GM21526 (cell line): ENCODE measurements around the gene RFNG.
A peak's percentile ranks its signal among the peaks of the same experiment; 100 is the strongest.

Experiments
- ATAC-seq: cut with Tn5 transposase; IDR thresholded peaks from one replicate; pipeline ENCODE4 v1.9.1; 2021; ENCODE audit warnings: moderate library complexity; ENCODE audit not compliant: unreplicated experiment, low FRiP score

RFNG gene

DNA sequence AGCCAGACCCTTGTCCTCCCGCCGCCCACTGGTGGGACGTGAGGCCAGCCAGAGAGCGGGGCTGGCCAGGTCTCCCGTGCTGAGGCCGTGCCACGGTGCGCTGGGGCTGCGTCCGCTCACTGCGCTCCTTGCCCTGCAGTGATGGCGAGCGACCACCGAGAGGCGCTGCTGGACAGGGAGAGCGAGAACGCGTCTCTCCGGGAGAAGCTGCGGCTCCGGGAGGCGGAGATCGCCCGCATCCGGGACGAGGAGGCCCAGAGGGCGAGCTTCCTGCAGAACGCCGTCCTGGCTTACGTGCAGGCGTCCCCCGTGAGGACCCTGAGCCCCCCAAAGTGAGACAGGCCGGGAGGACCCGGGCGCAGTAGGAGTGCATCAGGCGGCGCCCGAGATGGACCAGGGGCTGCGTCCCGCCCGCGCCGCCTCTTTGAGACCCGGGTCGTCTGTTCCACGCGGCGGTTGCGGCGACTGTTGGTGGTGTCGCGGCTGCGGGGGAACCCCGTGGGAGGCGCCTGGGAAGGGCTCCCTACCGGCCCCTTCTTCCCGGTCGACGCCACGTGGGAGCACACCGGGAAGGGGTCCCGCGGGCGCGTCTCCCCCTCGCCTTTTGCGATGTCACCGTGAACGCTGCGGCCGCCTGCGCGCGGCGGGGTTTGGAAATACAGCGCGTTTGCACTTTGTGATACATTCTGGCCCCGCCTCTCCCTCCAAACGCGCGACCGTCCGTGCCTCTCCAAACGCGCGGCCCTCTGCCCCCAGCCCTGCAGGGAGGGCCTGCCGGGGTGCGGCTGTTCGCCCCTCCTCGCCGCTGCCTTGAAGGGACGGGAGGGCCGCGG, 20.9 kb downstream of the RFNG start:
- ATAC-seq: no peak

DNA sequence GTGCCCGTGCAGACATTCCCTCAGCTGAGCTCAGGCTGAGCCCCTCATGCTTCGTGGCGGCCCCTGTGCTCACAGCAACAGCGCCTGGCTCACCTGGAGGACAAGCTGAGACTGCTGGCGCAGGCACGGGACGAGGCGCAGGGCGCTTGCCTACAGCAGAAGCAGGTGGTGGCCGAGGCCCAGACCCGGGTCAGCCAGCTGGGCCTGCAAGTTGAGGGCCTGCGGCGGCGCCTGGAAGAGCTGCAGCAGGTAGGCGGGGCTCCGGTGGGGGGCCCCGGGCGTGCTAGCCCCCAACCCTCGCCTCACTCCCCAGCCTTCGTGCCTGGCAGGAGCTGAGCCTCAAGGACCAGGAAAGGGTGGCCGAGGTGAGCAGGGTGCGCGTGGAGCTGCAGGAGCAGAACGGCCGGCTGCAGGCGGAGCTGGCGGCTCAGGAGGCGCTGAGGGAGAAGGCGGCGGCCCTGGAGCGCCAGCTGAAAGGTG, 21.6 kb downstream of the RFNG start:
- ATAC-seq: no peak

DNA sequence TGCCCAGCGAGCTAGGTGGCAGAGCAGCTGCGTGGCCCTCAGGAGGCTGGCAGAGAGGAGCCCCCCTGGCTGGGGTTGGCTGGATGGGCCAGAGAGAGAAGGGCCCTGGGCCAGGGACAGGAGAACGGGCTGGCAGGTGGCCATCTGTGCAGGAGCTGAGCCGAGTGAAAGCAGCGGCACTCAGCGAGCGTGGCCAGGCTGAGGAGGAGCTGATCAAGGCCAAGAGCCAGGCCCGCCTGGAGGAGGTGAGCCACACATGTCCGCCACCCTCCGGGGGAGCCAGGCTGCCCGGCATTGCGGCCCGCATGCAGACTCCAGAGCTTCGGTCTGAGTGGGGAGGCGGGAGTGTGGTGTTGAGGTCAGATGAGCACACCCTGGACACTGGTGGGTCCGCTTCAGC, 22.2 kb downstream of the RFNG start:
- ATAC-seq: no peak

DNA sequence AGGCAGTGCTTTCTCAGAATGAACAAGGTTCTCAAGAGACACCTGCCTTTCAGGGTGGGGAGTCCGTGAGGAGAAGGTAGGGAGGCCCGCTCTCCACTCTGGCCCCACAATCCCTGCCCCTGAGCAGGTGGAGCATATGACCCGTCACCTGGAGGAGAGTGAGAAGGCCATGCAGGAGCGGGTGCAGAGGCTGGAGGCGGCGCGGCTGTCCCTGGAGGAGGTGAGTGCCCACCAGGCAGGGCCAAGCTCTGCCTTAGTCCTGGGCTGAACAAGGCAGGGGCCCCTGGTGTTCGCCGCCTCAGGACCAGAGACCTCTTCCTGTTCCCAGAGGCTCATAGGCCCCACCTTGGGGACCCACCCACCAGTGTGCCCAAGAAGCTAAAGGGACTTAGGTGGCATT, 22.6 kb downstream of the RFNG start:
- ATAC-seq: no peak

DNA sequence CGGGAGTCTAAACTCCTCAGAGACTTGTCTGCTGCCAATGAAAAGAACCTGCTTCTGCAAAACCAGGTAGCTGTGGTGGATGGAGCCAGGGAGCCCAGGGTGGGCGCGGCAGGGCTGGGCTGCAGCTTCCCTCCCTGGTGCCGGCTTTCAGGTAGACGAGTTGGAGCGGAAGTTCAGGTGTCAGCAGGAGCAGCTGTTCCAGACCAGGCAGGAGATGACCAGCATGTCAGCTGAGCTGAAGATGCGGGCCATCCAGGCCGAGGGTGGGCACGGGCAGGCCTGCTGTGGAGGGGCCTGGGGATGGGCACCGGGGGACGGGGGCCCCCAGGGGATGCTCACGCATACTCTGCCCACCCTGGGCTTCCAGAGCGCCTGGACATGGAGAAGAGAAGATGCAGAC, 23.4 kb downstream of the RFNG start:
- no peak for ATAC-seq

DNA sequence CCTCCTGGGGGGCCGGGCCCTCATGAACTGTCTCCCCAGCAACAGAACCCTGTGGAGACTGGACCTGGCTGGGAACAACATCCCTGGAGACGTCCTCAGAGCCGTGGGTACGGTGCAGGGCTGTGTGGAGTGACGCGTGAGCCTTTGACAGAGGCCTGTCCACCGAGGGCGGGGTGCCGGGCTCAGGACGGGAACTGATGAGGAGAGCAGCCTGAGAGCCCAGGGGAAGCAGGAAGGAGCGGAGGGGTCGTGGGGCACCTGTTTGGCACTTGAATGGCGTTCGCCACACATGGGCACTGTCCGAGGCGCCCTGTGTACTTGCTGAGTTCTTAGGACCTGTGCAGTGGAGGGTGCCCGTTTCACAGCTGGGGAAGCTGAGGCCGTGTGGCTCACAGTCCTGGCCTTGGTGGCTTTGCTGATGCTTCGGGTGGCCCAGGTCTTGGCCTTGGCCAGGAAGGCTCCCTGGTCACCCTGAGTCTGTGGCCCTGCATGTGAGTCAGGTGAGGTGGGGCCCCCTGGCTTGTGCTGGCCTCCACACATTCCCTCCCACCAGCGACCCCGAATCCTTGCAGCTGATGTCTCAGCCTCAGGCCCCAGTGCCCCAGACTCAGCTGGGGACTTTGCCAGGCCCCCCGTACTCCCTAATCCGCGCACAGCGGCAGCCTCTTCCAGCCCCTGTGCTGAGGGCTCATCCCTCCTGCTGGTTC, 26.1 kb downstream of the RFNG start:
- ATAC-seq: no peak

DNA sequence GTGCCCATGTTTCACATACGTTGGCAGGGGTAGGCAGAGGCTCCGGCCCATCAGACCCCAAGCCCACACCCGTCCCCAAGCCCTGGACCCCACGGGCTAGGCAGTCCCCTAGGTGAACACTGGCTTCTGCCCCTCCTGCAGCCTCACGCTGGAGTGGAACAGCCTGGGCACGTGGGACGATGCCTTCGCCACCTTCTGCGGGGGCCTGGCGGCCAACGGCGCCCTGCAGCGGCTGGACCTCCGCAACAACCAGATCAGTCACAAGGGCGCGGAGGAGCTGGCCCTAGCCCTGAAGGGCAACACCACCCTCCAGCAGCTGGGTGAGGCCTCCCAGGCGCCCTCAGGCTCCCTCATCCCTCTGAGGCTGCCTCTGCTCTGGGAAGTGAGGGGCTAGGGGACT, 26.8 kb downstream of the RFNG start:
- ATAC-seq: no peak

DNA sequence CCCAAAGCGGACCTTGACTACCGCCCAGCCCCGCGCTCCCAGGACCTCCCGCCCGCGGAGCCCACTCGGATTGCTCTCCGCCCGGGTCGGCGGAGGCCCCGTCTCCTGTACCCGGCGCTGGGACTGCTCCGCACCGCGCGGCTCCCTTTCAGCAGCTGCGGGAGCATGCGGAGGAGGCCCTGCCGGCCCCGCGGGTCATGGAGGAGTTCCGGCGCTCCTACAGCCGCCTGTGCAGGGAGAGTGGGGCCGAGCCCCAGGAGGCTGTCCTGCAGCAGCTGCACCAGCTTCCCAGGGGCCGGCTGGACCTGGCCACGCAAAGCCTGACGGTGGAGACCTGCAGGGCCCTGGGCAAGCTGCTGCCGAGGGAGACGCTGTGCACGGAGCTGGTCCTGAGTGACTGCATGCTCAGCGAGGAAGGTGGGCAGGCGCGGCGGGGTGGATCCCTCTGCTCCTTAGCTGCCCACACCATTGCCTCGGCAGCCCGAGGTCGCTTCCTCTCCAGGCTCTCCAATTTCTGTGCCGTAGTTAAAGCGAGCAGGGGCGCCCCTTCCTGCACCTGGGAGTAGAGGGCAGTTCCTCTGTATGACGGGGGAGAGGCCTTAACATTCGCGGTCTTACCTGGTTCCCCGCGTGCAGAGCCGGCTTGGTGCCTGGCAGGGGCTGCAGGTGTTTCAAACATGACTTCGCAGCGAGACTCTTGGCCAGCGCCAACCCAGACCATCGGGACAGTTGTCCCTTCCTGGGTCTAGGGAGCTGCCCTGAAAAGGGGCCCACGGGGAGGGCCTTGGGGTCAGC, 28.0 kb downstream of the RFNG start:
- ATAC-seq: no peak

DNA sequence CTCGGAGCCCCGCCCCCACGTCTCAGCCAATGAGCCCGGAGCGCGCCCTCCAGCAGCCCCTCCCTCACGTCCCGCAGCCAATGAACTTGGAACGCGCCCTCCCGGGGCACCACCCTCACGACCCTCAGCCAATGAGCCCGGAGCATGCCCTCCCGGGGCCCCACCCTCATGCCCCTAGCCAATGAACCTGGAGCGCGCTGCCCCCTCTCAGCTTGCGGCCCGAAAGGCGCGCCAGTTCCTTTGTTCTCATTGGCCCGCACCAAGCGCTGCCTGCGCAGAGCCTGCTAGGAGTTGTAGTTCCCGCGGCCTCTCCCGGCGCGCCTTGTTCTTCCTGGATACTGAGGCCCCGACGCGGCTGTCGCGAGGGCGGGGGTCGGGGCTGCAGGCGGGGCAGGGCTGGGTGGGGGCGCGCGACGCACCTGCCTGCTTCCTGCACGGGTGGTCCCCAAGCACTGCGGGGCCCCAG, 28.6 kb downstream of the RFNG start, which contains the start of gene LRRC45:
LRRC45 (plus strand) TSS at position 325 of the 466 bp plus-strand sequence. CDS start 339 bp downstream, outside the sequence.
- ATAC-seq: peak; percentile 75

DNA sequence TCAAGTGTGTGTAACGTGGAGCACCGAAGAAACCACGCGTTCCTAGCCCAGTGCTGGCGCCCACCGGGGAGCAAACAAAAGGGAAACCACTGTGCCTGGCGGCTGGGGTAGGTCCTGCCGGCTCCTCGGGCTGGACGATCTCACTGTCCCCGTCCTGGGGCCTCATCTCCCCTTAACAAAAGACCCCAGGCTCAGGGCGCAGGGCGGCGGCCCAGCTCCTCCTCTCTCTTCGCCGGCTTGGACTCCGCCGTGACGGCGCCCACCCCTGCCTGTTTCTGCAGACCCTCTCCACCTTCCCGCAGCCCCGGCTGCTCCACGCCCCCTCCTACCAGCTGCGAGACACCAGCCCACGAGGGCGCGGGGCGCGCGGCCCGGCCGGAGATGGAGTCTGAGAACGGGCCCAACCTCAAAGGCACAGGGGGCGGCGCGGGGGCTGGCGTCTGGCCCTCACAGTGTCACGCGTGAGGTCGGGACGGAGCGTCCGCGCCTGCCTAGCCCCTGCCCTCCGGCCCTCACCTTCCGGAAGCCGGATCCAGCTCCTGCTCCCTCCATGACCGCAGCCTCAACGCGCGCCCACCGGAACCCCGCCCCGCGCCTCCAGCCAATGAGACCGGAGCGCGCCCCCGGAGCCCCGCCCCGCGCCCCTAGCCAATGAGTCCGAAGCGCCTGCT, 29.2 kb downstream of the RFNG start, which contains the start of gene CENPX:
CENPX (minus strand) TSS at position 569 of the 671 bp plus-strand sequence; CDS start at position 552, 17 bp downstream.
- ATAC-seq: peak; percentile 9

DNA sequence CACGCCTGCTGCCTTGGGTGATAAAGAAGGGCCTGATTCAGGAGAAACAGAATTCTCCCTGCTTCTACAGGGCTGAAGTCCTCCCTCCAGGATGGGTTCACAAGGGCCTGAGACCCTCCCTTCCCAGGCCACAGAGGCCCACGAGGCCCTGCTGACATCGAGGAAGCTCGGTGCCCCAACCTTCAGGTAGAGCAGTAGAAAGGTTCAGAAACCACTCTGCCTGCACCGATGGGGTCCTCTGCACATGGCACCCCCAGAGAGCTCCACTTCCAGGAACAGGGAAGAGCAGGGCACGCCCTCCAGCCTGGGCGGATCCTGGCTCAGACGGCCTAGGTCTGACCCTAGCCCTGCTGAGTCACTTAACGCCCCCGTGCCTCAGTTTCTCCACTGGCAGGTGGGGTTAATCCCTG, 29.7 kb downstream of the RFNG start:
- no peak for ATAC-seq

DNA sequence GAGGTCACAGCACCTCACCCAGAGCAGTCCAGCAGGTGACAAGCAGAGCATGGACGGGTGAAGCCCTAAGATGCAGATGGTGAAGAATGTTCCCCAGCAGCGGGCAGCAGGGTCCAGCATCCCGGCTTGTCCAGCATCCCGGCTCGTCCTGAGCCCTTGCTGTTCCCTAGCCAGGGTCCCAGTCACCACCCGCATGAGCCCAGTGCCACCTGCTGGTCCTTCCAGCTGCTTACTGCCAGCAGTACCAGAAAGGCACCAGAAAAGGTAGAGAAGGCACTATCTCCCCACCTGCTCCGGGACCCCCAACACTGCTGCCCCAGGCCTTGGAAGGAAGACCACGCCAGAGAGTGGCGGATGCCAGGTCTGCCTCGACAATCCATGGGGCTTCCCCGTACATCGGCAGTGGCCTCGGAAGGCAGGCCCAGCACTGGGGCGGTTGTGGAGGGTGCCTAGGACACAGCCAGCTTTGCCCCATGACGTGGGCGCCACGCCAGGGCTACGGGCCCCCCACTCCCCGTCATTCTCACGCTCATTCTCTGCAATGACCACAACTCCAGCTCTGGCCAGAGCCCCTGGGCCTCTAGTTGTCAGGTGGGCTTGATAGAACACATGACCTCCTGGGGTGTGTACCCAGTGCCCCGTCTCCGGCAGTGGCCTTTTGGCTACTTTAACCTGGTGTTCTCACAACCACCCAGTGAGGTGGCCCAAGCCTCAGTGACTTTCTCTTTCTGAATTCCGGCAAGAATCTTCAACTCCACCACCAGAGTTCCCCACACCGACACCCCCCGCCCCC, 30.3 kb downstream of the RFNG start:
- no peak for ATAC-seq

DNA sequence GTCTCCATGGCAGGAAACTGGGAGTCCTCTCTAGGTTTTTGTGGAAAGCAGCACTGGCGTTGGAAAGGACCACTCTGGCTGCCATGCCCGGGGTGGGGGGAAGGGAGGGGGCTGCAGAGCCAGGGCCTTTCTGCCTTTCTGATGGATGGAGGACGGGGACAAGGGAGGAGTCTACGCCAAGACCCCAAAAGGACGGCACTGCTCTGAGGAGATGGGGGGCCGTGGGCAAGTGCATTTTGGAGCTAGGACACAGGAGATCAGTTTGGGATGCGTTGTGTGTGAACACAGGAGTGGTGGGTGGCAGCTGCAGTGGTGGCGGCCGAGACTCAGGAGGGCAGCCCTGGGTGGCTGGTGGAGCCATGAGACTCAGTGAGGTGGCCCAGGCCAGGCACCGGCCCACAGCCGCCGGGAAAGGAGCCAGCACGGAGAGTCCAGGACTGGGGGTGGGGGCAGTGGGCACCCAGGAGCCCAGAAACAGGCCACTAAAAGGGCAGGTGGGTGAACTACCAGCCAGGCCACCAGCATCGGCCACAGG, 31.0 kb downstream of the RFNG start:
- ATAC-seq: no peak

DNA sequence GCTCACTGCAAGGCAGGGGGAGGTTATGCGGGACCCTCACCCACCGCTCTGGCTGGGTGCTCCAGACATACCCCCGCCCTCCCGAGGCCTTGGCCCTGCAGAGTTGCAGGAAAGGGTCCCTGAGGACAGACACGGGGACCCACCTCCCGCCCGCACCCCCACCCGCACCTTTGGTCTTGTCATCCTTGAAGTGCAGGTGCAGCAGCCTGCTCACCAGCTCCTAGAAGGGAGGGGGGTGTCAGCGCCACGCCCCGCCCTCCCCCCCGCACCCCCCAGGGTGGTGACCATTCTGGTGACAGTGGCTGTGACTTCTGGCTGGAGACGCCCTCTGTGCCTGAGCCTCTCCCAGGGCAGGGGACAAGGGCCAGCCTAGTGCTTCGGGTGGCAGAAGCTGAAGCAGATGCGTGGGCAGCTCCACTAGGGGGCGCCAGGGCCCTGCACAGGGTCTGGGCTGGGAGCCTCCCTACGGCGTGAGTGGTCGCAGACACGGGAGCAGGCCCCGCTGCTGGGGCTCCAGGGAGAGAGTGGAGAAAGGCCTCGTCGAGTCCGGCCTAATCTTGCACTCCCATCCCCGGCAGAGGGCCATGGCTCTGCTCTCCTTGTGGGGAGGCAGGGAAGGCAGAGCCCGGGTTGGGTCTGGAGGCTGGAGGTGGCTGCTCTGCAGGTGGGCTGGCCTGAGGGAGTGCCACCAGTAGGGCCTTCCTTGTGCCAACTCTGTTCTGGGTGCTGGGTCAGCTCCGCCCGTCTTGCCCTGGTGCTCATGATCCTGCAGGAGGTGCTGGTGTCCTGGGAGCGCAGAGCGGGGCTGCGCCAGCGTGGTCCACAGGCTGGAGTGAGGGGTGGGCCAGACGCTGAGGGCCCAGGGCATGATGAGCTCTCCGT, 31.7 kb downstream of the RFNG start:
- ATAC-seq: no peak

DNA sequence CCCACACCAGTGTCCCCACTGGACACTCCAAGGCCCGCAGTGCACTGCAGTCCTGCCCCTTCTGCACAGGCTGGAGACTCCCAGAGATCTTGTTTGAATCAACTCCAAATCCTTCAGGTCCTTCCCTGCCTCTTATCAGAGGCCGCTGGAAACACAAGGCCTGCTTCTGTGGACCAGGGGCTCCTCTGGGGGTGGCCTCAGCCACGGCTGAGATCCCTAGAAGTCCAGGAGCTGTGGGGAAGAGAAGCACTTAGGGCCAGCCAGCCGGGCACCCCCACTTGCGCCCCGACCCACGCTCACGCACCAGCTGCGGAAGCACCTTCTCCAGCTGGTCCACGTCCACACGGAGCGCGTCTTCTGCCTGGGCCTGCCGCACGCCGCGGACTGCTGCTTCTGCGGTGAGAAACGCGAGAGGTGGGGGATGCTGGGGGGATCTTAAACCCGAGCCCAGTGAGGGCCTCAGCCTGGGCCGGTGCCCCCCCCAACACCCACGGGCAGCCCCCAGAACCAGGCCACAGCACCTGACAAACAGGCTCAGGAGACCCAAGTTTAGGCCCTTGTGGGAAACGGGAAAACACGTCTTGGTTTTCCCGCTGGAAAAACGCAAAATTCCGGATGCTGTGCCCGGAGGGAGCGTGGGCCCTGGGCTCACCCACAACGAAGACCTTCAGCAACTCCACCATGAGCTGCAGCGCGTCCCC, 32.5 kb downstream of the RFNG start:
- ATAC-seq: no peak

DNA sequence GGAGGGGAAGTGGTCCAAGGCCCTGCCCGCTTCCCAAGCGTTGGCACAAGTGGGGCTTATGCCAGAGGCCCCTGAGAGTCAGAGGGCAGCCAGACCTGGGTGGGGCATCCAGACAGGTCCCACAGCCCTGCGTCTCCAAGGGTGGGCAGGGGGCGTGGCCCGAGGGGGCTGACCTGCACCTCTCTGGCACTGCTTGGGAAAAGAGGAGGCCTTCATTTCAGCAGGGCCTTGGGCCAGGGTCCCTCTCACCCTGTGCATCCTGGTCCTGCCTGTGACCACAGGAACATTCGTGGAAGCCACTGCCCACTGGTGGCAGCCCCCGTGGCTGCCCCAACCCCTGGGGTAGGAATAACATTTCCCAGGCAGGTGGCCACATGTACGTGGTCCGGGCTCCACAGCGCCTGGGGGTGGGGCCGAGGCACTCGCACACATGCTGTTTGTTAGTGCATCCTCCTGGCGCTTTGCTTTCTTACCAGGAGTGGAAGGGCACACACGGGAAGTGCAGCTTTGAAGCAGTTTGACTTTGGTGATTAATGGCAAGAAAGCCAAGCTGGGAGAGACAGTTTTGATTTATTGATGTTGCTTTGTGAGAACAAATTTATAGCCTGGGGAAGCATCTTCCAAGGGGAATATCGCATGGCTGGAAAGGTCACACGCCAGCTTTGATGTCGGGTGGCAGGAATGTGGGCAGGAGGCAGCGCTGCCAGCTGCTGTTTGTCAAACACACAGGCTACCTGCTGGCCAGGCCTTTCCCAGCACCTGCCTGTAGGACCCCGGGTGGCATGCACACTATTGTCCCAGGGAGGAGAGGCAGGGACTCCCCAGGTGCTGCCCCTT, 33.2 kb downstream of the RFNG start:
- no peak for ATAC-seq
